Panc1 (cell line): ENCODE measurements around the gene ALDH7A1. TPM values are rescaled to one million over a fixed set of nuclear protein-coding genes. Genes with fewer than 3 reads are reported as not detected.
"Not testable (repeated sequence)": the region's sequence is repeated elsewhere in the genome, so short reads cannot be mapped to it uniquely, and the experiment has no call there.

Source experiments
- ATAC-seq: fragments of 200-7000 bp; cut with Tn5 transposase; 2 replicates; pipeline ENCODE4 v1.9.1; 2020; ENCODE audit warnings: mild to moderate bottlenecking, moderate library complexity
- BruUV-seq: library from RNA; stranded (reverse); fragments of 400-500 nt; replicated peaks from 2 replicates; lab custom pipeline; 2021; lab: Mats Ljungman, UMichigan
- CTCF ChIA-PET: fragments of 300-600 bp; sonication (Branson Sonifier 250); formaldehyde crosslinking; loops from one replicate; lab custom pipeline; 2022; ENCODE audit warnings: antibody characterized with exemption; lab: Charles Lee
- POLR2A ChIA-PET: fragments of 300-600 bp; sonication (Branson Sonifier 250); formaldehyde crosslinking; loops from one replicate; lab custom pipeline; 2022; ENCODE audit warnings: antibody characterized with exemption; lab: Charles Lee
- DNase-seq: peaks from one replicate; pipeline ENCODE4 v3.0.0-alpha.2; 2010; ENCODE audit warnings: low read depth, low spot score
- H3K27ac ChIP-seq: 2 replicates; pipeline ENCODE4 v1.5.1; 2011; ENCODE audit warnings: mild to moderate bottlenecking, low read length, inconsistent platforms
- H3K27me3 ChIP-seq: fragments of 200-500 bp; sonication (Bioruptor generic); 2 replicates; pipeline ENCODE4 v1.6.0; 2014; ENCODE audit warnings: low read length, inconsistent platforms; ENCODE audit not compliant: control insufficient read depth, insufficient read depth
- H3K36me3 ChIP-seq: fragments of 200-500 bp; sonication (Bioruptor generic); 2 replicates; pipeline ENCODE4 v1.5.1; 2014; ENCODE audit warnings: inconsistent platforms, mild to moderate bottlenecking, low read length, moderate library complexity; ENCODE audit not compliant: control insufficient read depth, insufficient read depth
- H3K4me1 ChIP-seq: 2 replicates; pipeline ENCODE4 v1.5.1; 2011; ENCODE audit warnings: inconsistent platforms, mild to moderate bottlenecking, low read length, moderate library complexity; ENCODE audit not compliant: control insufficient read depth, insufficient read depth
- H3K4me3 ChIP-seq, 2 experiments: 2 replicates each; pipeline ENCODE4 v1.5.1; 2011 to 2012; ENCODE audit warnings: low read depth in 2 of 2, low read length in 2 of 2, mild to moderate bottlenecking in 2 of 2, inconsistent platforms in 1 of 2, moderate library complexity in 1 of 2
- H3K9me3 ChIP-seq: fragments of 200-500 bp; sonication (Bioruptor generic); 2 replicates; pipeline ENCODE4 v1.5.1; 2014; ENCODE audit warnings: low read depth, mild to moderate bottlenecking, inconsistent platforms, low read length, moderate library complexity; ENCODE audit not compliant: control insufficient read depth, insufficient read depth
- POLR2AphosphoS5 ChIP-seq: IDR thresholded peaks from 2 replicates; pipeline ENCODE4 v1.6.1; 2012; ENCODE audit warnings: mild to moderate bottlenecking, low read depth, low read length, moderate library complexity
- REST ChIP-seq, 2 experiments: IDR thresholded peaks; 2 replicates each; pipeline ENCODE4 v1.6.1; 2011 to 2012; ENCODE audit warnings: low read depth in 2 of 2, control low read depth in 1 of 2, low read length in 1 of 2, mild to moderate bottlenecking in 1 of 2, moderate library complexity in 1 of 2; ENCODE audit not compliant: insufficient read depth in 1 of 2
- SIN3A ChIP-seq: IDR thresholded peaks from 2 replicates; pipeline ENCODE4 v1.6.1; 2012; ENCODE audit warnings: low read depth, mild to moderate bottlenecking, low read length, moderate library complexity, borderline replicate concordance; ENCODE audit not compliant: insufficient read depth
- TCF7L2 ChIP-seq: IDR thresholded peaks from 2 replicates; pipeline ENCODE4 v1.6.1; 2011; ENCODE audit warnings: mild to moderate bottlenecking, low read depth, low read length, inconsistent platforms
- in situ Hi-C: cut with HindIII; loops from 2 replicates; pipeline ENCODE4 v1.10.0; 2016; ENCODE audit warnings: low sequenced_read_pairs, low pct_unique_long_range_greater_than_20kb
- intact Hi-C: fragments of 100-400 bp; cut with micrococcal nuclease; formaldehyde crosslinking; loops from one replicate; pipeline ENCODE4 v1.10.0; 2022; ENCODE audit not compliant: unreplicated experiment
- total RNA-seq: library from RNA; stranded (reverse); gene quantifications from one replicate; pipeline ENCODE4 v1.2.1, GENCODE V29; 2021; ENCODE audit not compliant: unreplicated experiment
- TF ChIP-seq, protein P1 (sequence below): fragments of 450-650 bp; IDR thresholded peaks from 2 replicates; pipeline ENCODE4 v1.5.1; 2017; ENCODE audit warnings: mild to moderate bottlenecking

The ALDH7A1 gene
- total RNA-seq, 1 experiment from 2014 or later: 52.9 TPM

DNA sequence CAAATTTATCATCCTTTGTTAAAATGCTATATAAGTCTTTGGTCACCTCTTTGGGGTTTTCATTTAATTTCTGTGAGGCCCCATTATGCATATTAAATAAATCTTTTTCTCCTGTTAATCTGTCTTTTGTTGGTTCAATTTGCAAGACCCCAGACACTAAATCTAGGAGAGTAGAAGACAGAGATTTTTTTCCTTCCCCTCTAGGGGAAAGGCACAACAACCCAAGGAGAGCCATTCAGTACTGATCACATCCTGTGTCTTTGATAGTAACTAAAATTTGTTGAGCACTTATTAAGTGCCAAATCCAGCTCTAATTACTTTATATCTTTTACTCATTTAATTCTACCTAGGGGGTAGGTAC lies 74.4 kb downstream of the ALDH7A1 start:
- no peak for ATAC-seq
- no peak overlapping the region for H3K4me3 ChIP-seq
- no peaks in the 10 kb centered on the region for H3K36me3 ChIP-seq
- 0 out of 2 replicates have a peak, but pooled peaks cover 3% of the 10 kb centered on the region for H3K4me1 ChIP-seq
- H3K27me3 ChIP-seq: no peaks in the 10 kb centered on the region
- no peaks in the 10 kb centered on the region for H3K9me3 ChIP-seq
- intact Hi-C loops (no loop called here), in situ Hi-C loops (no loop called here)
- no TSS peak for BruUV-seq
- ChIA-PET POLR2A (no interaction called here), CTCF (no interaction called here)
- DNase-seq: no peak
- H3K27ac ChIP-seq: no peak overlapping the region
- TF ChIP-seq, protein P1, sequence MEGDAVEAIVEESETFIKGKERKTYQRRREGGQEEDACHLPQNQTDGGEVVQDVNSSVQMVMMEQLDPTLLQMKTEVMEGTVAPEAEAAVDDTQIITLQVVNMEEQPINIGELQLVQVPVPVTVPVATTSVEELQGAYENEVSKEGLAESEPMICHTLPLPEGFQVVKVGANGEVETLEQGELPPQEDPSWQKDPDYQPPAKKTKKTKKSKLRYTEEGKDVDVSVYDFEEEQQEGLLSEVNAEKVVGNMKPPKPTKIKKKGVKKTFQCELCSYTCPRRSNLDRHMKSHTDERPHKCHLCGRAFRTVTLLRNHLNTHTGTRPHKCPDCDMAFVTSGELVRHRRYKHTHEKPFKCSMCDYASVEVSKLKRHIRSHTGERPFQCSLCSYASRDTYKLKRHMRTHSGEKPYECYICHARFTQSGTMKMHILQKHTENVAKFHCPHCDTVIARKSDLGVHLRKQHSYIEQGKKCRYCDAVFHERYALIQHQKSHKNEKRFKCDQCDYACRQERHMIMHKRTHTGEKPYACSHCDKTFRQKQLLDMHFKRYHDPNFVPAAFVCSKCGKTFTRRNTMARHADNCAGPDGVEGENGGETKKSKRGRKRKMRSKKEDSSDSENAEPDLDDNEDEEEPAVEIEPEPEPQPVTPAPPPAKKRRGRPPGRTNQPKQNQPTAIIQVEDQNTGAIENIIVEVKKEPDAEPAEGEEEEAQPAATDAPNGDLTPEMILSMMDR: no peak
- TF ChIP-seq POLR2AphosphoS5: no peak
- no peak for TF ChIP-seq TCF7L2
- TF ChIP-seq REST (IDR thresholded peaks at IDR 0.05; ENCODE audit: insufficient read depth in 1 of 2, low read depth in 2 of 2, low read length in 1 of 2): no peak
- TF ChIP-seq SIN3A: no peak

DNA sequence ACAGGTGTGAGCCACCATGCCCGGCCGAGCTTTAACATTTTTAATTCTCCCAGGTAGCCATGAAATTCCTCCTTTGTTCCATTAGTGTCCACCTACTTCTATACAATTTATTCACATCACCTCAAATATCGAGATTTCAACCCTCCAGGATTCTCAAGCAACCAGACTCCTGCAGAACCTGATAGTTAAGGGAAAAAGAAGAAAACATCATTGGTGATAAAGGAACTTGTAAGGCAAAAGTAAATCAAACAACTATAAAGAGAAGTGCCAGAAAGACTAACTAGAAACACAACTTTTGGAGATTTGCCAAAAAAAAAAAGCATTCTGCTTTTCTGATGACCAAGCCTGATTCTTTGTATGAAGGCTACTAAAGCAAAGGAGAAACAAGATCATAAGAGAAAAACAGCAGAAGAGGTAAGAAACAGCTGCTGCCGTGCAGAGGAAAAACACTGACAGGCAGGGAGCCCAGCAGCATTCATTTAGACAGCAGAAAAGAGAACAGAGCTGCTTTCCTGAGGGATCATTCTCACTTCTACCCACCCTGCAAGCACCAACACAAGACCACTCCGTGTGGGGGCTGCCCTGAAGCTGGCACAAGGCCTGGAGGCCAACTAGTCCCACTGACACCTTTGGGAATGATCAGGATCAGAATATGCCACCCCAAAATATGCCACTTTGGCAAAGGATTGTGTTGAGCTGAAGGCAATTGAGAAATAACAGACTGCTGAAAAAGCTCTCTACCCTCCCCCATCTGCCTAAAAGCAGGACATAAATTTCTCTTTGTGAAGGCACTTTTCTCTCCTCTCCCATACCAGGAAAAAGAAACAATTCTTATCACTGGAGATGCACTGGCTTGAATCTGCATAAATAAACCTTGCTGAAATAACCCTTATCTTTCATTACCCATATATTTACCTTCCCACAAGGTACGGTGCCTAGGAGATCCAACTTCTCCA lies 75.1 kb downstream of the ALDH7A1 start:
- ChIA-PET POLR2A (interaction anchor here (0.5 kb wide), 1 partner anchor 53 kb away, joined by 6 read pairs; no protein-coding TSS in a partner anchor), CTCF (no interaction called here)
- Histone ChIP-seq H3K9me3 (no peaks in the 10 kb centered on the region), H3K4me1 (0 out of 2 replicates have a peak, but pooled peaks cover 3% of the 10 kb centered on the region), H3K27ac (no peak overlapping the region), H3K4me3 (no peak overlapping the region), H3K27me3 (no peaks in the 10 kb centered on the region), H3K36me3 (no peaks in the 10 kb centered on the region)
- TF ChIP-seq SIN3A (no peak), POLR2AphosphoS5 (no peak), TCF7L2 (no peak), REST (IDR thresholded peaks at IDR 0.05; ENCODE audit: insufficient read depth in 1 of 2, low read depth in 2 of 2, low read length in 1 of 2) (no peak)
- TF ChIP-seq, protein P1: no peak
- intact Hi-C loops (no loop called here), in situ Hi-C loops (no loop called here)
- ATAC-seq (0 out of 2 replicates have a peak, but pooled peaks have one; percentile 62), DNase-seq (no peak)
- no TSS peak for BruUV-seq

GRCh38 chr5:126519223-126519622 lies 75.8 kb downstream of the ALDH7A1 start:
- H3K36me3 ChIP-seq, BruUV-seq, H3K27ac ChIP-seq, DNase-seq, POLR2A ChIA-PET, H3K9me3 ChIP-seq, intact Hi-C loops, ATAC-seq, in situ Hi-C loops, H3K4me1 ChIP-seq, H3K27me3 ChIP-seq, H3K4me3 ChIP-seq: not testable (repeated sequence)
- CTCF ChIA-PET: interaction anchor here (0.6 kb wide), 2 partner anchors 129 to 166 kb away, joined by 5 read pairs; no protein-coding TSS in a partner anchor
